HUES48 (cell line): ENCODE results near the gene LGALS3BP.

Source experiments
- H3K27ac ChIP-seq: one replicate; pipeline ENCODE4 v1.7.0; 2013; ENCODE audit warnings: low read depth, low read length, inconsistent platforms
- H3K27me3 ChIP-seq: 2 replicates; pipeline ENCODE4 v1.6.1; 2013; ENCODE audit warnings: mild to moderate bottlenecking, low read length; ENCODE audit not compliant: control insufficient read depth, insufficient read depth
- H3K36me3 ChIP-seq: 2 replicates; pipeline ENCODE4 v1.6.1; 2013; ENCODE audit warnings: low read length; ENCODE audit not compliant: control insufficient read depth, insufficient read depth
- H3K4me1 ChIP-seq: 2 replicates; pipeline ENCODE4 v1.6.1; 2013; ENCODE audit warnings: mild to moderate bottlenecking, low read length; ENCODE audit not compliant: control insufficient read depth, insufficient read depth
- H3K4me3 ChIP-seq: 2 replicates; pipeline ENCODE4 v1.5.1; 2013; ENCODE audit warnings: mild to moderate bottlenecking, low read depth, low read length
- H3K9ac ChIP-seq: 2 replicates; pipeline ENCODE4 v1.6.1; 2013; ENCODE audit warnings: mild to moderate bottlenecking, low read depth, low read length, moderate library complexity
- H3K9me3 ChIP-seq: 2 replicates; pipeline ENCODE4 v1.6.1; 2013; ENCODE audit warnings: low read length; ENCODE audit not compliant: control insufficient read depth, insufficient read depth

Gene LGALS3BP

GRCh38 chr17:78979780-78980623, at the start of gene LGALS3BP:
Gene LGALS3BP, minus strand, starts transcription at chr17:78979923. Its CDS starts 2,732 bp downstream, at chr17:78977191.
- H3K27me3 ChIP-seq, result no peaks in the 10 kb centered on the region
- no peaks in the 10 kb centered on the region for H3K36me3 ChIP-seq
- H3K27ac ChIP-seq, result no peak within 1 kb of the TSS
- no peak within 1 kb of the TSS for H3K4me3 ChIP-seq
- no peaks in the 10 kb centered on the region for H3K9me3 ChIP-seq
- no peak within 1 kb of the TSS for H3K9ac ChIP-seq
- H3K4me1 ChIP-seq, result peaks cover 5% of the 10 kb centered on the region; the same call in 1 of the 2 replicates

- H3K9ac ChIP-seq, result no peak overlapping the region
Observed at GRCh38 chr17:79028496-79029326, 49.0 kb upstream of the LGALS3BP start.

GRCh38 chr17:79027925-79028491, 48.3 kb upstream of the LGALS3BP start:
- H3K9me3 ChIP-seq, result no peaks in the 10 kb centered on the region
- H3K36me3 ChIP-seq, result no peaks in the 10 kb centered on the region
- H3K4me3 ChIP-seq, result no peak overlapping the region
- H3K9ac ChIP-seq, result no peak overlapping the region
- H3K27me3 ChIP-seq, result peaks cover 46% of the 10 kb centered on the region
- peaks cover 16% of the 10 kb centered on the region for H3K4me1 ChIP-seq
- H3K27ac ChIP-seq, result no peak overlapping the region

More at GRCh38 chr17:79028496-79029326, 49.0 kb upstream of the LGALS3BP start:
- Histone ChIP-seq H3K4me1 (peaks cover 11% of the 10 kb centered on the region; the same call in 1 of the 2 replicates), H3K27ac (no peak overlapping the region), H3K4me3 (no peak overlapping the region), H3K36me3 (no peaks in the 10 kb centered on the region), H3K27me3 (peaks cover 39% of the 10 kb centered on the region), H3K9me3 (no peaks in the 10 kb centered on the region)

GRCh38 chr17:79027274-79027924, 47.7 kb upstream of the LGALS3BP start:
- Histone ChIP-seq H3K4me1 (peaks cover 16% of the 10 kb centered on the region), H3K4me3 (no peak overlapping the region), H3K9ac (no peak overlapping the region)

GRCh38 chr17:79026376-79027273, 46.9 kb upstream of the LGALS3BP start:
- H3K9ac ChIP-seq, result no peak overlapping the region
- peaks cover 60% of the 10 kb centered on the region for H3K27me3 ChIP-seq
- H3K36me3 ChIP-seq, result no peaks in the 10 kb centered on the region
- no peaks in the 10 kb centered on the region for H3K9me3 ChIP-seq
- no peak overlapping the region for H3K4me3 ChIP-seq
- H3K27ac ChIP-seq, result no peak overlapping the region
- peaks cover 16% of the 10 kb centered on the region for H3K4me1 ChIP-seq

More at GRCh38 chr17:79027274-79027924, 47.7 kb upstream of the LGALS3BP start:
- no peaks in the 10 kb centered on the region for H3K9me3 ChIP-seq
- peaks cover 53% of the 10 kb centered on the region for H3K27me3 ChIP-seq
- H3K36me3 ChIP-seq, result no peaks in the 10 kb centered on the region
- H3K27ac ChIP-seq, result no peak overlapping the region

- H3K27ac ChIP-seq, result no peak overlapping the region
- H3K9ac ChIP-seq, result no peak overlapping the region
- H3K36me3 ChIP-seq, result no peaks in the 10 kb centered on the region
- H3K4me1 ChIP-seq, result peaks cover 16% of the 10 kb centered on the region
- H3K27me3 ChIP-seq, result peaks cover 75% of the 10 kb centered on the region
- H3K4me3 ChIP-seq, result peak overlapping the region; percentile 62
- no peaks in the 10 kb centered on the region for H3K9me3 ChIP-seq
Observed at GRCh38 chr17:79024901-79025737, 45.4 kb upstream of the LGALS3BP start.

GRCh38 chr17:79023886-79024771, 44.4 kb upstream of the LGALS3BP start, which contains the start of gene C1QTNF1:
Gene C1QTNF1, plus strand, starts transcription at chr17:79024169. Its CDS starts 19,800 bp downstream, at chr17:79043969.
- H3K27me3 ChIP-seq, result peaks cover 80% of the 10 kb centered on the region
- no peaks in the 10 kb centered on the region for H3K9me3 ChIP-seq
- peaks cover 16% of the 10 kb centered on the region for H3K4me1 ChIP-seq
- no peak within 1 kb of the TSS for H3K9ac ChIP-seq
- H3K4me3 ChIP-seq, result peak within 1 kb of the TSS; percentile 62
- H3K27ac ChIP-seq, result no peak within 1 kb of the TSS
- H3K36me3 ChIP-seq, result no peaks in the 10 kb centered on the region

GRCh38 chr17:79023180-79023705, 43.5 kb upstream of the LGALS3BP start:
- H3K36me3 ChIP-seq, result no peaks in the 10 kb centered on the region
- H3K4me3 ChIP-seq, result peak overlapping the region; percentile 62; the same call in 1 of the 2 replicates
- H3K9ac ChIP-seq, result no peak overlapping the region
- H3K4me1 ChIP-seq, result peaks cover 16% of the 10 kb centered on the region
- no peak overlapping the region for H3K27ac ChIP-seq
- no peaks in the 10 kb centered on the region for H3K9me3 ChIP-seq
- H3K27me3 ChIP-seq, result peaks cover 80% of the 10 kb centered on the region
